ENCODE results near the gene WDR17.

The WDR17 gene

GRCh38 chr4:176052744-176053143, 12.9 kb upstream of the WDR17 start:
- Mint-ChIP-seq H3K27me3 (peaks cover 5% of the 10 kb centered on the region), H3K4me3 (no peak overlapping the region)

GRCh38 chr4:176053785-176054184, 11.9 kb upstream of the WDR17 start:
- no peak for DNase-seq
- H3K27ac Mint-ChIP-seq, result no peak overlapping the region
- H3K36me3 Mint-ChIP-seq (ENCODE audit: low read depth), result no peaks in the 10 kb centered on the region
- H3K4me1 Mint-ChIP-seq (ENCODE audit: low read depth), result peaks cover 3% of the 10 kb centered on the region
- H3K4me3 Mint-ChIP-seq, result no peak overlapping the region
- H3K27me3 Mint-ChIP-seq, result peaks cover 2% of the 10 kb centered on the region
- no peaks in the 10 kb centered on the region for H3K9me3 Mint-ChIP-seq

More at GRCh38 chr4:176052744-176053143, 12.9 kb upstream of the WDR17 start:
- Mint-ChIP-seq H3K27ac (no peak overlapping the region), H3K36me3 (ENCODE audit: low read depth) (no peaks in the 10 kb centered on the region), H3K9me3 (no peaks in the 10 kb centered on the region), H3K4me1 (ENCODE audit: low read depth) (peaks cover 3% of the 10 kb centered on the region)
- DNase-seq, result no peak

GRCh38 chr4:176054942-176055341, 10.7 kb upstream of the WDR17 start:
- peaks cover 3% of the 10 kb centered on the region for H3K4me1 Mint-ChIP-seq (ENCODE audit: low read depth)
- no peaks in the 10 kb centered on the region for H3K9me3 Mint-ChIP-seq
- H3K27me3 Mint-ChIP-seq, result peaks cover 2% of the 10 kb centered on the region
- H3K27ac Mint-ChIP-seq, result no peak overlapping the region
- no peak overlapping the region for H3K4me3 Mint-ChIP-seq
- DNase-seq, result no peak
- H3K36me3 Mint-ChIP-seq (ENCODE audit: low read depth), result no peaks in the 10 kb centered on the region

- Mint-ChIP-seq H3K27ac (no peak overlapping the region), H3K9me3 (no peaks in the 10 kb centered on the region), H3K27me3 (peaks cover 38% of the 10 kb centered on the region), H3K4me1 (ENCODE audit: low read depth) (peaks cover 13% of the 10 kb centered on the region), H3K36me3 (ENCODE audit: low read depth) (no peaks in the 10 kb centered on the region), H3K4me3 (no peak overlapping the region)
- no peak for DNase-seq
Measured at GRCh38 chr4:176063718-176064117, 1.9 kb upstream of the WDR17 start.

- no peak for DNase-seq
- Mint-ChIP-seq H3K4me3 (no peak overlapping the region), H3K36me3 (ENCODE audit: low read depth) (no peaks in the 10 kb centered on the region), H3K27me3 (peaks cover 38% of the 10 kb centered on the region), H3K4me1 (ENCODE audit: low read depth) (peaks cover 13% of the 10 kb centered on the region), H3K9me3 (no peaks in the 10 kb centered on the region), H3K27ac (no peak overlapping the region)
Measured at GRCh38 chr4:176064539-176064938, 1.1 kb upstream of the WDR17 start.

GRCh38 chr4:176066757-176067156, 1.1 kb downstream of the WDR17 start:
- no peak for DNase-seq
- peaks cover 38% of the 10 kb centered on the region for H3K27me3 Mint-ChIP-seq
- no peaks in the 10 kb centered on the region for H3K36me3 Mint-ChIP-seq (ENCODE audit: low read depth)
- no peaks in the 10 kb centered on the region for H3K9me3 Mint-ChIP-seq
- no peak overlapping the region for H3K4me3 Mint-ChIP-seq
- H3K27ac Mint-ChIP-seq, result no peak overlapping the region
- peaks cover 13% of the 10 kb centered on the region for H3K4me1 Mint-ChIP-seq (ENCODE audit: low read depth)

GRCh38 chr4:176077561-176077960, 11.9 kb downstream of the WDR17 start:
- Mint-ChIP-seq H3K27ac (no peak overlapping the region), H3K4me3 (no peak overlapping the region), H3K4me1 (ENCODE audit: low read depth) (no peaks in the 10 kb centered on the region), H3K9me3 (no peaks in the 10 kb centered on the region), H3K36me3 (ENCODE audit: low read depth) (no peaks in the 10 kb centered on the region), H3K27me3 (peaks cover 8% of the 10 kb centered on the region)
- no peak for DNase-seq

- no peak for DNase-seq
- Mint-ChIP-seq H3K27ac (no peak overlapping the region), H3K9me3 (no peaks in the 10 kb centered on the region), H3K27me3 (peaks cover 4% of the 10 kb centered on the region), H3K4me3 (no peak overlapping the region), H3K4me1 (ENCODE audit: low read depth) (no peaks in the 10 kb centered on the region), H3K36me3 (ENCODE audit: low read depth) (no peaks in the 10 kb centered on the region)
Measured at GRCh38 chr4:176084769-176085168, 19.1 kb downstream of the WDR17 start.

- no peak overlapping the region for H3K27ac Mint-ChIP-seq
- no peaks in the 10 kb centered on the region for H3K36me3 Mint-ChIP-seq (ENCODE audit: low read depth)
- no peak for DNase-seq
- H3K4me3 Mint-ChIP-seq, result no peak overlapping the region
- peaks cover 7% of the 10 kb centered on the region for H3K27me3 Mint-ChIP-seq
- H3K4me1 Mint-ChIP-seq (ENCODE audit: low read depth), result no peaks in the 10 kb centered on the region
- H3K9me3 Mint-ChIP-seq, result peaks cover 10% of the 10 kb centered on the region
Measured at GRCh38 chr4:176090115-176090514, 24.5 kb downstream of the WDR17 start.

GRCh38 chr4:176099314-176099713, 33.7 kb downstream of the WDR17 start:
- Mint-ChIP-seq H3K36me3 (ENCODE audit: low read depth) (no peaks in the 10 kb centered on the region), H3K27ac (no peak overlapping the region), H3K4me1 (ENCODE audit: low read depth) (no peaks in the 10 kb centered on the region), H3K27me3 (peaks cover 18% of the 10 kb centered on the region), H3K4me3 (no peak overlapping the region), H3K9me3 (peaks cover 20% of the 10 kb centered on the region)
- DNase-seq, result no peak

GRCh38 chr4:176102414-176103063, 36.9 kb downstream of the WDR17 start:
- H3K9me3 Mint-ChIP-seq, result peaks cover 20% of the 10 kb centered on the region
- no peak for DNase-seq
- H3K36me3 Mint-ChIP-seq (ENCODE audit: low read depth), result no peaks in the 10 kb centered on the region
- no peak overlapping the region for H3K4me3 Mint-ChIP-seq
- H3K27me3 Mint-ChIP-seq, result peaks cover 18% of the 10 kb centered on the region
- H3K4me1 Mint-ChIP-seq (ENCODE audit: low read depth), result no peaks in the 10 kb centered on the region
- no peak overlapping the region for H3K27ac Mint-ChIP-seq

- no peaks in the 10 kb centered on the region for H3K4me1 Mint-ChIP-seq (ENCODE audit: low read depth)
- no peak overlapping the region for H3K4me3 Mint-ChIP-seq
- no peaks in the 10 kb centered on the region for H3K36me3 Mint-ChIP-seq (ENCODE audit: low read depth)
- no peak overlapping the region for H3K27ac Mint-ChIP-seq
- H3K27me3 Mint-ChIP-seq, result peaks cover 1% of the 10 kb centered on the region
- H3K9me3 Mint-ChIP-seq, result peaks cover 9% of the 10 kb centered on the region
- DNase-seq, result no peak
Measured at GRCh38 chr4:176107695-176108094, 42.1 kb downstream of the WDR17 start.

- H3K9me3 Mint-ChIP-seq, result no peaks in the 10 kb centered on the region
- peaks cover 10% of the 10 kb centered on the region for H3K4me1 Mint-ChIP-seq (ENCODE audit: low read depth)
- DNase-seq, result no peak
- peaks cover 5% of the 10 kb centered on the region for H3K27me3 Mint-ChIP-seq
- no peak overlapping the region for H3K27ac Mint-ChIP-seq
- no peaks in the 10 kb centered on the region for H3K36me3 Mint-ChIP-seq (ENCODE audit: low read depth)
- no peak overlapping the region for H3K4me3 Mint-ChIP-seq
Measured at GRCh38 chr4:176123710-176124407, 58.2 kb downstream of the WDR17 start.

- Mint-ChIP-seq H3K27me3 (peaks cover 5% of the 10 kb centered on the region), H3K9me3 (no peaks in the 10 kb centered on the region), H3K36me3 (ENCODE audit: low read depth) (no peaks in the 10 kb centered on the region), H3K27ac (no peak overlapping the region), H3K4me1 (ENCODE audit: low read depth) (peaks cover 10% of the 10 kb centered on the region), H3K4me3 (no peak overlapping the region)
- no peak for DNase-seq
Measured at GRCh38 chr4:176125063-176125462, 59.4 kb downstream of the WDR17 start.

GRCh38 chr4:176134670-176135069, 69.0 kb downstream of the WDR17 start:
- H3K27ac Mint-ChIP-seq, result no peak overlapping the region
- no peaks in the 10 kb centered on the region for H3K9me3 Mint-ChIP-seq
- no peaks in the 10 kb centered on the region for H3K36me3 Mint-ChIP-seq (ENCODE audit: low read depth)
- H3K4me3 Mint-ChIP-seq, result no peak overlapping the region
- no peak for DNase-seq
- no peaks in the 10 kb centered on the region for H3K4me1 Mint-ChIP-seq (ENCODE audit: low read depth)
- H3K27me3 Mint-ChIP-seq, result no peaks in the 10 kb centered on the region

Data from activated T-cell treated with anti-CD3 and anti-CD28 coated beads, Interleukin-2, amount 50 U/mL, for 24 hours (primary cell).